NCI-H82 treated with DMSO at 0.1 percent for 48 hours (cell line): ENCODE results near the gene ST3GAL5.
A peak's percentile ranks its signal among the peaks of the same experiment; 100 is the strongest.

Source experiments
- DNase-seq: peaks from one replicate; lab custom pipeline; 2025; ENCODE audit not compliant: unreplicated experiment; lab: John Stamatoyannopoulos, UW

The ST3GAL5 gene

GRCh38 chr2:85811180-85812093, 77.4 kb downstream of the ST3GAL5 start:
- no peak for DNase-seq

DNA sequence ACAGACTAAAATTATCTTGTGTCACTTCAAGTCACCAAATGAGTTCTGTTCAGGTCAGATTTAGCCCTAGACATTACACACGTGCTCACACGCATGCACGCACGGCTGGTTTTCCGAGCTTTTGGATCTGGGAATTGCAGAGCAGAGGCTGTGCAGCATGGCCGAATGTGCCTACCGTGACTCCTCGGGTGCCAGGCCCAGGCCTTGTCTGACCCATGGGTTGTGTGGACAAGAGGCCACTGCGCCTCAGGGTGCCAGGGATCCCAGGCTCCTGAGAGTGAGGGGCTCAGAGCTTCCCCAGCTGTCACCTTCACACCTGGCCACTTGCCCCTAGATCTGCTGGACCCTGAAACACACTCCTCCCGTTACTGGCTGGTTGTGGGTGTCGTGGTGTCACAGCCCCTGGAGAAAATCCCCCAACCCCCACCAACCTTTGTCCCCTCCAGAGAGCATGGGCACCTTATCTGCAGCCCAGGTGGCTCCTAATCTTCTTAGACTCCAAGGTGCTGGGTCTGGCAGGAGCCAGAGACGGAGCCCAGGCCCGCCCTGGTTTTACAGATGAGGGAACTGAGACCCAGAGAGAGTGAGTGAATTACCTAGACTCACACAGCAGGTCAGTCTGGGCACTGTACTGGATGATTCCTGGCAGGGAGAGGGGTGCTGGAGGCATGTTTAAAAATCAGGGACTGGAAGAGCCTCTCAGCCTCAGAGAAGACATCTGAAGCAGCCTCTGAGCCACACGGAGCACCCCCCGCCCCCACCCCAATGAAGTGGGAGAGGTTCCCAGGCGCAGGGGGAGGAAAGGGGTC, 78.2 kb downstream of the ST3GAL5 start:
- no peak for DNase-seq

GRCh38 chr2:85807756-85808155, 81.0 kb downstream of the ST3GAL5 start:
- DNase-seq, result no peak

GRCh38 chr2:85806358-85807118, 82.3 kb downstream of the ST3GAL5 start:
- DNase-seq, result no peak

- DNase-seq, result peak; percentile 26
Measured at GRCh38 chr2:85804583-85804982, 84.2 kb downstream of the ST3GAL5 start.

- no peak for DNase-seq
Measured at GRCh38 chr2:85803704-85804425, 84.9 kb downstream of the ST3GAL5 start.

DNA sequence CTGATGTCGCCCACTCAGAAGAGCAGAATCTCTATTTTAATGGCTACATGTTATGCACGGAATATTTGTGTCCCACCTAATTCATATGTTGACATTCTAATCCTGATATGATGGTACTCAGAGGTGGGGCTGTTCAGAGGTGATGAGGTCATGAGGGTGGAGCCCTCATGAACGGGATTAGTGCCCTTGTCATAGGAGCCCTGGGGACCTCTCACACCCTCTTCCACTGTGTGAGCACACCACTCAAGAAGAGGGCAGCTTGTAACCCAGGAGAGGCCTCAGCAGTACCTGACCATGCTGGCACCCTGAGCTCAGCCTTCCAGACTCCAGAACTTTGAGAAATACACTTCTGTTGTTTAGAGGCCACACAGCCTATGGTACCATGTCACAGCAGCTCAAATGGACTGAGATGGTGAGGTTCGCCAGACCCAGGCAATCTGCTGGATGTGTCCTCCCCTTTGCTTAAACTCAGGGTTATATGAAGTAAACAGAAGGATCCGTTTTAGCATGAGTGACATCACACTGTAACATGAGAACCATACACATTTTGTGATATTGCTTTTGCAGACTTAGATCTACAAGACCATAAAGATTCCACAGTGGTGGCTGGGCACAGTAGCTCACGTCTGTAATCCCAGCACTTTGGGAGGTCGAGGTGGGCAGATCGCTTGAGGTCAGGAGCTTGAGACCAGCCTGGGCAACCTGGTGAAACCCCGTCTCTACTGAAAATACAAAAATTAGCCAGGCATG, 86.3 kb downstream of the ST3GAL5 start:
- no peak for DNase-seq

- DNase-seq, result no peak
Measured at GRCh38 chr2:85801871-85802270, 86.9 kb downstream of the ST3GAL5 start.

- DNase-seq, result no peak
Measured at GRCh38 chr2:85800586-85800985, 88.2 kb downstream of the ST3GAL5 start.

DNA sequence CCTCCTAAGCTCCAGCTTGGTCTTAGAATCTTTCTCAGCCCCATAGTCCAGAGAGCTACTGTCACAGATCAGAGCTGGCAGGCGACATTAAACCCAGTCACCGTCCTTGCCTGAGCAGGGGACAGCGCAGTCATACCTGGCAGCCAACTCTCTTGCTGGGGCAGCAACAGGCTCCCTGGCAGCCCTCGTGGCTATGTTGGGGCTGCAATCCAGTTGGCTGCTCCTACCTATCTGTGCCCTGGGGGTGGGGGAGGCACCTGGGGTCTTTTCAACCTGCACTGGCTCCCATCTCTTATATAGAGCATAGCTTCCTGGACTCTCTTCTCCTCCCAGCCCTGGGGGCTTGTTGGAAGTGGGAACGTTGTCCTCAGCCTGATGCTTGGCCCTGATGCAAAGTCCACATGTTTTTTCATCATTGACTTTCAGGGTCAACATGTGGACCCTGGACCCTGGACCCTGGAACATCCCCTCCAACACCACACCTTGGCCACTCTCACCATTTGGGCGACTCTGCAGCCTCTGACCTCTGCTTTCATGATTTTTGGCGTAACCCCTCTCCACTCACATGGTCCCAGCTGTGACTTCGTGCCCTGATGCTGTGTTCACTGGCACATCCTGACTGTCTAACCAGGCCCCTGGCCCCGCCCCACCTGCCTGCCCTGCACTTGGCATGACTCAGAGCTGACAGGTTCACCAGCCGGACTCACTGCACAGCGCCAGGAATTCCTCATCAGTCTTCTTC, 89.4 kb downstream of the ST3GAL5 start:
- DNase-seq, result no peak

- DNase-seq, result peak; percentile 33
Measured at GRCh38 chr2:85797921-85798320, 90.9 kb downstream of the ST3GAL5 start.

- DNase-seq, result no peak
Measured at GRCh38 chr2:85797263-85797660, 91.5 kb downstream of the ST3GAL5 start.

GRCh38 chr2:85796341-85797262, 92.2 kb downstream of the ST3GAL5 start:
- no peak for DNase-seq

- DNase-seq, result no peak
Measured at GRCh38 chr2:85796046-85796340, 92.8 kb downstream of the ST3GAL5 start.

DNA sequence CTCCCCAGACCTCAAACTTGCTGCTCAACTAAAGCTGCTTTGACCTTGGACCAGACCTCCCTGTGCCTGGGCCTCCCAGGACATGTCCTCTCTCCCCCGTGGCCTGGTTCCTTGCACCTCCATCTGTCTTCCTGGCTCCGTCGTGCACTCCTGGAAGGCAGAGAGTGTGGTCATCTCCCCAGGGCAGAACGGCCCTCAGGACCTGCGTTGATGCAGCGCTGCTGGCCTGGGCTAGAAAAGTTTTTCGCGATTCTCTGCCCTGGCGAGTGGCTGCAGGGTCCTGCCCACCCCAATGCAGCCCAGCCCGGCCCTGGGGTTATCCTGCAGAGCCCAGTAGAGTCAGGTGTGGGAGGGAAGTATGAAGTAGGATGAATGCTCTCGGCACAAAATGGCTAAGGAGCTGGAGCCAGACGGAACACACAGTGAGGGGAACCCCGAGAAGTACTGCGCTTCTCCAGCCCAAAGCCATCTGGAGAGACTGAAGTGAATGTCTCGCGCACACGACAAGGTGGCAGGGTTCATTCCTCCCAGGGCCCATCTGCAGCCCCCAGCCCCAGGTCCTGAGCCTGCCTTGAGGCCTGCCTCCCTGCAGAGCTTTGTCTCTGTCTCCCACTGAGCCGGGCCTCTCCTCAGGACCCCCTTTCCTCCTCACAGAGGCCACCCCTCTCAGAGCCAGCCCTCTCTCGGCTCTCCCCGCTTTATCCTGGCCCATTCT, 93.3 kb downstream of the ST3GAL5 start:
- no peak for DNase-seq

DNA sequence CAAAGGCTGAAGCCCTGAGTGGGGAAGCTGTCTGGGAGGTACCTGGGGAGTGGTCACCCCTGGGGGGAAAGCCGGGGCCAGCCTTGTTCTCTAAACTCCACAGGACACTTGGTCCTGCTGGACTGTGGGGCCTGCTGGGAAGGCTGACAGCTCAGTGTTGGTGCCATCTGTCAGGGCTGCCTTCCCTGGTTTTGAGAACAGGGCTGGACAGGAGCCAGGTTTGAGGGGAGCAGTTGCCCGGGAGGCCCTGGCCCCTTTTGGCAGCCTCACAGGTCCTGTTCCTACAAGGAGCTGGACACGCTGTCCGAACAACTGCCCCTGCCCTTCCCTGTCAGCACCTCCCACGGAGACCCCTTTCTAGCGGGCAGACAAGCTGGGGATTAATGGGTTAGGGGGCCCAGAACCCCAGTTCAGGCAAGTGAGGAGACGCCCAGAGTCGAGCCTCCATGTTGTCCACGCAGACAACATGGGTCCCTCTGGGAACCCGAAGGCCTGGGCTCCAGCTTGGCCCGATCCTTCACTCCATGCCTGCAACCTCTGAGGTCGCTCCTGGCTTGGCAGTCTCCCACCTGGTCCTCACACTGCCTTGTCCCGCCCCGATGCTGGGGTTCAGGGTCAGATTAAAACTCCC, 94.2 kb downstream of the ST3GAL5 start:
- no peak for DNase-seq

DNA sequence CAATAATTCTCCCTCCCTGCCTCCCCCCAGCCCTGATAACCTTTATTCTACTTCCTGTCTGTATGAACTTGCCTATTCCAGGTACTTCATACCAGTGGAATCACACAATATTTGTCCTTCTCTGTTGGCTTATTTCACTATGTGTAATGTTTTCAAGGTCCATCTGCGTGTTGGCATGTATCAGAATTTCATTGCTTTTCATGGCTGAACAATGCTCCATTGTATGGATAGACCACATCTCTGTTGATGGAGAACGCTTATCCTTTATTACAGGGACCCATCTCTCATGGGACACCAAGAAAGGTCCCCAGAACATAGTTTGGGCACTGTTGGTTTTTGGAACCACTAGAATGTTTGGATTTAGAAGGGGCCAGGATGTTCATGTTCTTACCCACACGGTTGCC, 94.8 kb downstream of the ST3GAL5 start:
- DNase-seq, result no peak
